Hepatocyte (in vitro differentiated cells): Measurements from ENCODE around the gene CNGA1.

Experiments used
- EZH2 ChIP-seq: fragments of 200-600 bp; sonication (generic); IDR thresholded peaks from 2 replicates; pipeline ENCODE4 v1.6.1; 2016; ENCODE audit warnings: antibody characterized with exemption, mild to moderate bottlenecking, borderline replicate concordance
- TF ChIP-seq, protein P1 (sequence below): fragments of 200-600 bp; sonication (generic); IDR thresholded peaks from 2 replicates; pipeline ENCODE4 v1.5.1; 2016; ENCODE audit warnings: antibody characterized with exemption, mild to moderate bottlenecking; ENCODE audit not compliant: poor library complexity

DNA sequence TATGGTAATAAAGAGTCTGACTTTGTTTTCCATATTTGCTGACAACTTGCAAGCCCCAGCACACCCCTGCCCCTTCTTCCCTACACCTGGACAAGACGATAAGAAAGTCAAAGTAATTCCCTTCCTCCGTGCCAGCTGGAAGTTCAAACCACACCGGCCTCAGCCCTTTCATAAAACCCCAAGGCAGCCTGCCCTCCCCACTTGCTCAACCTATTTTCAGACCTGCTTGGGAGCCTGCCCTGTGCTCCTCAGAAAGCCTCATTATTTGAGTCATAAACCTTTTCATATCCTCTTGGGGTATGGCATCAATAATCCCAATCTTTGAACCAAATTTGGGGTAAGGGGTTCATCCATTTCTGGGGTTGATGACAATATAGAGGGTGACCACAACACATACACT lies 29.6 kb upstream of the CNGA1 start:
- TF ChIP-seq, protein P1, sequence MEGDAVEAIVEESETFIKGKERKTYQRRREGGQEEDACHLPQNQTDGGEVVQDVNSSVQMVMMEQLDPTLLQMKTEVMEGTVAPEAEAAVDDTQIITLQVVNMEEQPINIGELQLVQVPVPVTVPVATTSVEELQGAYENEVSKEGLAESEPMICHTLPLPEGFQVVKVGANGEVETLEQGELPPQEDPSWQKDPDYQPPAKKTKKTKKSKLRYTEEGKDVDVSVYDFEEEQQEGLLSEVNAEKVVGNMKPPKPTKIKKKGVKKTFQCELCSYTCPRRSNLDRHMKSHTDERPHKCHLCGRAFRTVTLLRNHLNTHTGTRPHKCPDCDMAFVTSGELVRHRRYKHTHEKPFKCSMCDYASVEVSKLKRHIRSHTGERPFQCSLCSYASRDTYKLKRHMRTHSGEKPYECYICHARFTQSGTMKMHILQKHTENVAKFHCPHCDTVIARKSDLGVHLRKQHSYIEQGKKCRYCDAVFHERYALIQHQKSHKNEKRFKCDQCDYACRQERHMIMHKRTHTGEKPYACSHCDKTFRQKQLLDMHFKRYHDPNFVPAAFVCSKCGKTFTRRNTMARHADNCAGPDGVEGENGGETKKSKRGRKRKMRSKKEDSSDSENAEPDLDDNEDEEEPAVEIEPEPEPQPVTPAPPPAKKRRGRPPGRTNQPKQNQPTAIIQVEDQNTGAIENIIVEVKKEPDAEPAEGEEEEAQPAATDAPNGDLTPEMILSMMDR, result no peak
- no peak for TF ChIP-seq EZH2
